GM23338 (cell line): ENCODE measurements around the gene TBCB. TPM values are rescaled to one million over a fixed set of nuclear protein-coding genes. Genes with fewer than 3 reads are reported as not detected.

Source experiments
- ATAC-seq: fragments of 200-7000 bp; cut with Tn5 transposase; 3 replicates; pipeline ENCODE4 v1.9.1; 2020
- DNase-seq: peaks from one replicate; pipeline ENCODE4 v3.0.0-alpha.2; 2015; ENCODE audit warnings: low spot score
- H2AFZ ChIP-seq: fragments of 200-600 bp; sonication (generic); 2 replicates; pipeline ENCODE4 v1.8.0; 2016; ENCODE audit warnings: antibody characterized with exemption, mild to moderate bottlenecking, moderate library complexity
- H3F3A ChIP-seq: fragments of 200-600 bp; sonication (generic); replicated peaks from 2 replicates; pipeline ENCODE4 v1.8.0; 2017; ENCODE audit warnings: antibody characterized with exemption, mixed run types, low read depth
- H3K27ac ChIP-seq: fragments of 200-600 bp; sonication (generic); 2 replicates; pipeline ENCODE4 v1.6.1; 2016; ENCODE audit warnings: low read depth
- H3K27me3 ChIP-seq: fragments of 200-600 bp; sonication (generic); 2 replicates; pipeline ENCODE4 v1.8.0; 2016; ENCODE audit warnings: mild to moderate bottlenecking, mixed run types, moderate library complexity; ENCODE audit not compliant: insufficient read depth
- H3K36me3 ChIP-seq: fragments of 200-600 bp; sonication (generic); 2 replicates; pipeline ENCODE4 v1.8.0; 2016; ENCODE audit warnings: mild to moderate bottlenecking; ENCODE audit not compliant: insufficient read depth
- H3K4me1 ChIP-seq: fragments of 200-600 bp; sonication (generic); 2 replicates; pipeline ENCODE4 v1.8.0; 2016; ENCODE audit warnings: mild to moderate bottlenecking, moderate library complexity; ENCODE audit not compliant: insufficient read depth
- H3K4me2 ChIP-seq: fragments of 200-600 bp; sonication (generic); 2 replicates; pipeline ENCODE4 v1.7.1; 2017; ENCODE audit warnings: mixed run types
- H3K4me3 ChIP-seq: fragments of 200-600 bp; sonication (generic); 2 replicates; pipeline ENCODE4 v1.6.1; 2016; ENCODE audit warnings: mixed run types
- H3K79me2 ChIP-seq: fragments of 200-600 bp; sonication (generic); replicated peaks from 2 replicates; pipeline ENCODE4 v1.8.0; 2017; ENCODE audit warnings: mild to moderate bottlenecking; ENCODE audit not compliant: insufficient read depth
- H3K9me2 ChIP-seq: fragments of 200-600 bp; sonication (generic); 2 replicates; pipeline ENCODE4 v1.8.0; 2017; ENCODE audit not compliant: insufficient read depth
- H4K20me1 ChIP-seq: fragments of 200-600 bp; sonication (generic); replicated peaks from 2 replicates; pipeline ENCODE4 v1.8.0; 2017; ENCODE audit warnings: mild to moderate bottlenecking; ENCODE audit not compliant: insufficient read depth
- H3K27ac Mint-ChIP-seq: 2 replicates; pipeline ENCODE4 v1.8.0; 2020; ENCODE audit warnings: inconsistent platforms, mild to moderate bottlenecking, moderate library complexity, mixed read lengths
- H3K27me3 Mint-ChIP-seq: 3 replicates; pipeline ENCODE4 v1.8.0; 2022; ENCODE audit warnings: low read depth, mild to moderate bottlenecking, moderate library complexity, mixed read lengths, inconsistent platforms; ENCODE audit not compliant: insufficient read depth, poor library complexity
- H3K36me3 Mint-ChIP-seq: 3 replicates; pipeline ENCODE4 v1.8.0; 2021; ENCODE audit warnings: low read depth, mild to moderate bottlenecking, inconsistent platforms, moderate library complexity, mixed read lengths
- H3K4me1 Mint-ChIP-seq: 3 replicates; pipeline ENCODE4 v1.8.0; 2020; ENCODE audit warnings: mild to moderate bottlenecking, inconsistent platforms, mixed read lengths
- H3K4me3 Mint-ChIP-seq: 3 replicates; pipeline ENCODE4 v1.8.0; 2021; ENCODE audit warnings: moderate library complexity, mild to moderate bottlenecking, inconsistent platforms, mixed read lengths
- H3K9me3 Mint-ChIP-seq: 3 replicates; pipeline ENCODE4 v1.8.0; 2020; ENCODE audit warnings: moderate library complexity, mild to moderate bottlenecking, inconsistent platforms, mixed read lengths
- CREB1 ChIP-seq: fragments of 250-450 bp; sonication (Bioruptor Pico); IDR thresholded peaks from 2 replicates; pipeline ENCODE4 v1.5.0; 2020; ENCODE audit warnings: low read depth, mild to moderate bottlenecking, moderate library complexity
- CTCF ChIP-seq, 2 experiments: fragments of 200-600 bp in 1 of 2; sonication (generic) in 1 of 2; conservative IDR thresholded peaks; 2 replicates each; pipeline versions ENCODE4 v1.5.1 to v1.6.1; 2016 to 2017; ENCODE audit warnings: antibody characterized with exemption in 2 of 2, low read depth in 2 of 2, mild to moderate bottlenecking in 2 of 2, moderate library complexity in 1 of 2
- NANOG ChIP-seq: IDR thresholded peaks from 2 replicates; pipeline ENCODE4 v1.6.1; 2016; ENCODE audit warnings: antibody characterized with exemption, borderline replicate concordance
- POLR2AphosphoS5 ChIP-seq: IDR thresholded peaks from 2 replicates; pipeline ENCODE4 v1.6.1; 2016; ENCODE audit warnings: antibody characterized with exemption, low read depth
- ZNF114 ChIP-seq: fragments of 250-450 bp; sonication (Bioruptor Pico); IDR thresholded peaks from 2 replicates; pipeline ENCODE4 v1.5.0; 2020; ENCODE audit warnings: mild to moderate bottlenecking, moderate library complexity
- ZNF331 ChIP-seq: fragments of 250-450 bp; sonication (Bioruptor Pico); IDR thresholded peaks from 2 replicates; pipeline ENCODE4 v1.5.0; 2020; ENCODE audit warnings: low read depth, mild to moderate bottlenecking, moderate library complexity
- ZNF462 ChIP-seq: fragments of 250-450 bp; sonication (Bioruptor Pico); IDR thresholded peaks from 2 replicates; pipeline ENCODE4 v1.5.0; 2020; ENCODE audit warnings: mild to moderate bottlenecking, moderate library complexity
- polyA plus RNA-seq: library from polyadenylated mRNA; unstranded; fragments of >200 nt; fragmentation: Nextera tagmentation; extraction: Ambion mirVana; gene quantifications from 2 replicates; pipeline ENCODE4 v1.2.1, GENCODE V29; 2016
- total RNA-seq: library from RNA; depleted of rRNA; stranded (reverse); fragments of >200 nt; shearing (Covaris generic); gene quantifications from 2 replicates; pipeline ENCODE4 v1.2.3, GENCODE V29; 2014

TBCB gene
- total and polyA plus RNA-seq, 2 experiments from 2014 or later: 275 to 290 TPM

- TF ChIP-seq ZNF462 (CRISPR knock-in tag) (no peak), ZNF331 (no peak), NANOG (no peak), CREB1 (no peak), CTCF (conservative IDR thresholded peaks at IDR 0.05; ENCODE audit: low read depth in 2 of 2) (no peak)
Observed at GRCh38 chr19:36144624-36145023, 29.4 kb downstream of the TBCB start (continued).

- Mint-ChIP-seq H3K9me3 (no peaks in the 10 kb centered on the region), H3K27ac (no peak overlapping the region), H3K4me3 (no peak overlapping the region), H3K36me3 (peaks cover 54% of the 10 kb centered on the region), H3K27me3 (peaks cover 9% of the 10 kb centered on the region), H3K4me1 (peaks cover 6% of the 10 kb centered on the region; the same call in 2 of the 3 replicates)
- Histone ChIP-seq H3K4me3 (no peak overlapping the region), H3K27ac (no peak overlapping the region), H3K4me1 (peaks cover 6% of the 10 kb centered on the region), H3K4me2 (no peak overlapping the region), H3K36me3 (peaks cover 13% of the 10 kb centered on the region; the same call in 1 of the 2 replicates), H3K9me2 (no peaks in the 10 kb centered on the region), H3K79me2 (no peaks in the 10 kb centered on the region), H4K20me1 (peaks cover 7% of the 10 kb centered on the region; the same call in 1 of the 2 replicates), H2AFZ (no peak overlapping the region), H3F3A (peaks cover 9% of the 10 kb centered on the region), H3K27me3 (peaks cover 8% of the 10 kb centered on the region; the same call in 1 of the 2 replicates)
- DNase-seq (no peak), ATAC-seq (no peak)
- TF ChIP-seq CREB1: no peak
- TF ChIP-seq NANOG: no peak
- no peak for TF ChIP-seq POLR2AphosphoS5
- TF ChIP-seq ZNF114 (CRISPR knock-in tag): no peak
- no peak for TF ChIP-seq ZNF462 (CRISPR knock-in tag)
Observed at GRCh38 chr19:36149673-36150406, 34.6 kb downstream of the TBCB start.
